Mucosa of stomach (tissue), 1 donor: ENCODE data around the gene EXD3.

Source experiments
- H3K27me3 ChIP-seq: one replicate; pipeline ENCODE4 v1.7.0; 2013; ENCODE audit warnings: mild to moderate bottlenecking, low read length; ENCODE audit not compliant: control insufficient read depth, insufficient read depth
- H3K36me3 ChIP-seq: one replicate; pipeline ENCODE4 v1.7.0; 2013; ENCODE audit warnings: low read length; ENCODE audit not compliant: control insufficient read depth, insufficient read depth
- H3K4me1 ChIP-seq: one replicate; pipeline ENCODE4 v1.7.0; 2013; ENCODE audit warnings: mild to moderate bottlenecking, low read length; ENCODE audit not compliant: control insufficient read depth, insufficient read depth
- H3K4me3 ChIP-seq: one replicate; pipeline ENCODE4 v1.7.0; 2013; ENCODE audit warnings: low read length
- H3K9ac ChIP-seq: one replicate; pipeline ENCODE4 v1.7.0; 2013; ENCODE audit warnings: mild to moderate bottlenecking, low read length, moderate library complexity
- H3K9me3 ChIP-seq: one replicate; pipeline ENCODE4 v1.7.0; 2013; ENCODE audit warnings: mild to moderate bottlenecking, low read length, moderate library complexity; ENCODE audit not compliant: control insufficient read depth
- donor health status: Pancreatic carcinoma.

The EXD3 gene

GRCh38 chr9:137368431-137369035 lies 54.4 kb downstream of the EXD3 start:
- H3K36me3 ChIP-seq = no peaks in the 10 kb centered on the region
- no peaks in the 10 kb centered on the region for H3K27me3 ChIP-seq
- H3K4me1 ChIP-seq = peaks cover 8% of the 10 kb centered on the region
- H3K4me3 ChIP-seq = no peak overlapping the region
- H3K9ac ChIP-seq = no peak overlapping the region
- no peaks in the 10 kb centered on the region for H3K9me3 ChIP-seq

DNA sequence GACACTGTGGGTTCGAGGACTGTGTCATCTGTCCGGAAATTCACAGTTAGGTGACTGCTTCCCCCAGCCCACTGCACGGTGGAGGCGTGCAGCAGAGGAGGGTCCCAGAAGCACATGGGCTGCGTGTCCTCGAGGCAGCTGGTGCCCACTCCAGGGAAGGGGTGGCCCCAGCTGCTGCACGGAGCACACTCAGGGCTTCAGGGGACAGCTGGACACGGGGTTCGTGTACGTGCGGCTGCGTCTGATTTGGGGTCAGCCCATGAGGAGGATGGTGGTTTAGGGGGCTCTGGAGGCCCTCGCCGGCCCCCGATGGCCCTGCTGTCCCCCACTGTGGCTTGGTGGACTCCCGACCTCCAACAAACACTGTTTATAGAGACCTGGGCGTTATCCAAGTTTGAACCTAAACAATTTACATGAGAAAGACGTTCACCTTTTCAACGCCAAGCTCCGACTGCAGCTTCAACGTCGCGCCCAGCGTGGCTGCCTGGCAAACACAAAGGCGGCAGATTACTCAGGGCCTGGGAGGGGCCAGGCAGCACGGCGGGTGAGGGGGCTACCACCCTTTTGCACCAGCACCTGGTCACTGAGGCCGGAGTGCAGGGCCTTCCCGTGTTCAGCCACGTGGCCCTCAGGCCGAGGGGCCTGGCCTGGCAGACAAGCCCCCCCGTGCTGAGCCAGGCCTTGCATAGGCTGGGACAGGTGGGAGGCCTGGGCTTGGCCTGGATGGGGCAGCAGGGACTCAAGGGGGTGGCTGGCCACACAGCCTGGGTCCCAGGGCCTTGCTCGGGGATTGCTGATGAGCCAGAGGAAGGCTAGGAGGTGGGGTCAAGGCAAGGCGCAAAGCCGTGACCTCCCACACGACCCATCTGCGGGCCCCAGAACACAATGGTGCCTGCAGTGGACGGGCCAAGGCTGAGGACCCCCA lies 55.2 kb downstream of the EXD3 start:
- no peaks in the 10 kb centered on the region for H3K36me3 ChIP-seq
- H3K9me3 ChIP-seq = no peaks in the 10 kb centered on the region
- H3K27me3 ChIP-seq = no peaks in the 10 kb centered on the region
- no peak overlapping the region for H3K9ac ChIP-seq
- H3K4me1 ChIP-seq = peaks cover 8% of the 10 kb centered on the region
- no peak overlapping the region for H3K4me3 ChIP-seq

DNA sequence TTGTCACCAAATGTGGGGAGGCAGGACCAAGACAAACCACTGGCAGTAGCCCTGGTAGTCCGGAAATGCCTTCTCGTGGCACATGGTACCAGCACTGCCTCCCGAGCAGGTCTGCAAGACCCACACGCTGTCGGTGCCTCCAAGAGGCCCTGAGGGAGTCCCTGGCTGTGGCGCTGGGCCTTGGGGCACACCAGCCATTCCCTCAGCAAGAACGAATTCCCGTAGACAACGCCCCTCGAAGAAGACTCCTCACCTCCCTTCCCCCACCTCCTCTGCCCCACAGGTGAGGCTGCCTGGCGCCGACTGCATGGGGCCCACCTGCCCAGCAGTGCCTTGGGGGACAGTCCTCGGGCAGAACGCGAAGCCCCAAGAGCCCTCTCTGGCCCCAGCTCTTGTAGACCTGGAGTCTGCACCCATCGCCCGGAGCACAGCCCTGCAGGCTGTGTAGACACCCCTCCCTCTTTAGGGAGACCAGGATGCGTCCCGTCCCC lies 56.0 kb downstream of the EXD3 start:
- Histone ChIP-seq H3K36me3 (no peaks in the 10 kb centered on the region), H3K4me1 (peaks cover 8% of the 10 kb centered on the region)

GRCh38 chr9:137366445-137366810 lies 56.5 kb downstream of the EXD3 start:
- no peak overlapping the region for H3K4me3 ChIP-seq
- no peak overlapping the region for H3K9ac ChIP-seq
- H3K36me3 ChIP-seq = no peaks in the 10 kb centered on the region
- no peaks in the 10 kb centered on the region for H3K27me3 ChIP-seq
- H3K4me1 ChIP-seq = peaks cover 8% of the 10 kb centered on the region
- H3K9me3 ChIP-seq = no peaks in the 10 kb centered on the region

More for the DNA sequence above, 56.0 kb downstream of the EXD3 start:
- Histone ChIP-seq H3K9me3 (no peaks in the 10 kb centered on the region), H3K4me3 (no peak overlapping the region), H3K27me3 (no peaks in the 10 kb centered on the region), H3K9ac (no peak overlapping the region)

- Histone ChIP-seq H3K36me3 (no peaks in the 10 kb centered on the region), H3K4me1 (peaks cover 8% of the 10 kb centered on the region), H3K4me3 (no peak overlapping the region), H3K27me3 (no peaks in the 10 kb centered on the region), H3K9ac (no peak overlapping the region), H3K9me3 (no peaks in the 10 kb centered on the region)
Measured at GRCh38 chr9:137365552-137366444, 57.2 kb downstream of the EXD3 start.

DNA sequence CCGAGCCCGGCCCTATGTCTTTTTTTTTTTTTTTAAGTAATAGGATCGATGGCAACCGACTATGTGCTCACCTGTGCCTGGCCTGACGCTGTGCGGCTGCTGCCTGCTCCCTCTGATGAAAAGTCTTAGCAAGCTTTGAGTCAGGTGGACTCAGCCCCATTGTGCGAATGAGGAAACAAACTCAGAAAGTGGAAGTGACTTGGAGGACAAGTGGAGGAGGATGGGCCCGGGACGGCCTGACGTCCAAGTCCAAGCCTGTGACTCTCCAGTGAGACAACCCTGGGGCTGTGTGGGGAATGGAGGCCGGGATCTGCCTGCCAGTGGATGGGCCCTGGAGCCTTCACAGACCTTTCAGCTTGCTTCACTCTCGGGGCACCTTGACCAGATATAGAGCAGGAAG lies 57.9 kb downstream of the EXD3 start:
- no peaks in the 10 kb centered on the region for H3K27me3 ChIP-seq
- no peaks in the 10 kb centered on the region for H3K9me3 ChIP-seq
- H3K36me3 ChIP-seq = no peaks in the 10 kb centered on the region
- peaks cover under 1% of the 10 kb centered on the region for H3K4me1 ChIP-seq
- H3K4me3 ChIP-seq = no peak overlapping the region
- H3K9ac ChIP-seq = no peak overlapping the region

- Histone ChIP-seq H3K9ac (no peak overlapping the region), H3K9me3 (no peaks in the 10 kb centered on the region), H3K4me1 (no peaks in the 10 kb centered on the region), H3K27me3 (no peaks in the 10 kb centered on the region), H3K36me3 (no peaks in the 10 kb centered on the region), H3K4me3 (no peak overlapping the region)
Measured at GRCh38 chr9:137359850-137360249, 63.1 kb downstream of the EXD3 start.

DNA sequence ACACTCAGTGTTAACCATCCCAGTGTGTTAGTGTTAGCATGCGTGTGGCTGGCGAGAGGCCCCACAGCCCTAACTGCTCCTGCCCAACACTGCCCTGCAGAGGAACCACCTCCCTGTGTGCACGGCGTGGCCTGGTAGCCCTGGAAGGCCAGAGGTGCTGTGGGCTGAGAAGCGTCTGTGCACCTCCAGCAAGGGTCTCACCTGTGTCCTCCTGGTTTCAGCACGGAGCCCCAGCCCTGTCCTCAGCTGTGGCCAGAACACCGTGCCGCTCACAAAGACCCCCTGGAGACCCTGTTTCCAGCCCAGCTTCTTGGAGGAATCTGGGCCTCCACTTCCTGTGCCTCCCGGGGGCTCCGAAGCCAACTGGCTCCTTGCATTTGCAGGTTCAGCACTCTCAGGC lies 64.8 kb downstream of the EXD3 start:
- Histone ChIP-seq H3K9me3 (no peaks in the 10 kb centered on the region), H3K36me3 (no peaks in the 10 kb centered on the region), H3K9ac (no peak overlapping the region), H3K27me3 (no peaks in the 10 kb centered on the region), H3K4me1 (no peaks in the 10 kb centered on the region), H3K4me3 (no peak overlapping the region)

- no peak overlapping the region for H3K9ac ChIP-seq
- no peaks in the 10 kb centered on the region for H3K9me3 ChIP-seq
- H3K4me1 ChIP-seq = no peaks in the 10 kb centered on the region
- no peak overlapping the region for H3K4me3 ChIP-seq
- no peaks in the 10 kb centered on the region for H3K36me3 ChIP-seq
- H3K27me3 ChIP-seq = no peaks in the 10 kb centered on the region
Measured at GRCh38 chr9:137357166-137357565, 65.8 kb downstream of the EXD3 start.

- no peaks in the 10 kb centered on the region for H3K36me3 ChIP-seq
- H3K4me1 ChIP-seq = no peaks in the 10 kb centered on the region
- H3K9ac ChIP-seq = no peak overlapping the region
- no peaks in the 10 kb centered on the region for H3K27me3 ChIP-seq
- no peak overlapping the region for H3K4me3 ChIP-seq
- H3K9me3 ChIP-seq = no peaks in the 10 kb centered on the region
Measured at GRCh38 chr9:137355761-137356365, 67.1 kb downstream of the EXD3 start.

GRCh38 chr9:137354845-137355760 lies 67.9 kb downstream of the EXD3 start:
- H3K4me1 ChIP-seq = no peaks in the 10 kb centered on the region
- H3K9me3 ChIP-seq = no peaks in the 10 kb centered on the region
- H3K9ac ChIP-seq = no peak overlapping the region
- no peaks in the 10 kb centered on the region for H3K27me3 ChIP-seq
- H3K36me3 ChIP-seq = no peaks in the 10 kb centered on the region
- H3K4me3 ChIP-seq = no peak overlapping the region
